Calu3 (cell line): ENCODE measurements around the gene SBK2. TPM values are rescaled to one million over a fixed set of nuclear protein-coding genes. Genes with fewer than 3 reads are reported as not detected.
A peak's percentile ranks its signal among the peaks of the same experiment; 100 is the strongest.
"Not testable (repeated sequence)": the region's sequence is repeated elsewhere in the genome, so short reads cannot be mapped to it uniquely, and the experiment has no call there.

Experiments
- BruUV-seq: library from RNA; stranded (reverse); fragments of 400-500 nt; replicated peaks from 2 replicates; lab custom pipeline; 2021; lab: Mats Ljungman, UMichigan
- CTCF ChIA-PET: fragments of 300-600 bp; sonication (Branson Sonifier 250); formaldehyde crosslinking; loops from one replicate; lab custom pipeline; 2022; ENCODE audit warnings: antibody characterized with exemption; lab: Charles Lee
- DNase-seq: peaks from one replicate; pipeline ENCODE4 v3.0.0; 2022
- H3K27ac Mint-ChIP-seq: one replicate; pipeline ENCODE4 v1.8.0; 2022; ENCODE audit warnings: mixed read lengths; ENCODE audit not compliant: unreplicated experiment
- H3K27me3 Mint-ChIP-seq: one replicate; pipeline ENCODE4 v1.8.0; 2022; ENCODE audit warnings: mixed read lengths; ENCODE audit not compliant: unreplicated experiment
- H3K36me3 Mint-ChIP-seq: one replicate; pipeline ENCODE4 v1.8.0; 2022; ENCODE audit warnings: mild to moderate bottlenecking, moderate library complexity, mixed read lengths; ENCODE audit not compliant: insufficient read depth, unreplicated experiment
- H3K4me1 Mint-ChIP-seq: one replicate; pipeline ENCODE4 v1.8.0; 2022; ENCODE audit warnings: mild to moderate bottlenecking, low read depth, mixed read lengths; ENCODE audit not compliant: unreplicated experiment
- H3K4me3 Mint-ChIP-seq: one replicate; pipeline ENCODE4 v1.8.0; 2022; ENCODE audit warnings: mild to moderate bottlenecking, low read depth, moderate library complexity, mixed read lengths; ENCODE audit not compliant: unreplicated experiment
- H3K9me3 Mint-ChIP-seq: one replicate; pipeline ENCODE4 v1.8.0; 2022; ENCODE audit warnings: low read depth, mixed read lengths; ENCODE audit not compliant: unreplicated experiment
- CTCF ChIP-seq: fragments of 200-600 bp; IDR thresholded peaks from one replicate; pipeline ENCODE4 v1.8.0; 2022; ENCODE audit warnings: antibody characterized with exemption; ENCODE audit not compliant: unreplicated experiment
- intact Hi-C: fragments of 100-400 bp; cut with micrococcal nuclease; formaldehyde crosslinking; loops from one replicate; pipeline ENCODE4 v1.10.0; 2022; ENCODE audit not compliant: unreplicated experiment
- total RNA-seq: library from RNA; stranded (reverse); gene quantifications from 2 replicates; pipeline ENCODE4 v1.2.3, GENCODE V29; 2022

The SBK2 gene
- total RNA-seq, 1 experiment from 2014 or later = not detected

GRCh38 chr19:55578761-55579747 lies 42.1 kb upstream of the SBK2 start:
- CTCF ChIA-PET = no interaction called here
- Mint-ChIP-seq H3K9me3 (no peaks in the 10 kb centered on the region), H3K4me1 (peaks cover 22% of the 10 kb centered on the region), H3K27ac (peak overlapping the region; percentile 52), H3K36me3 (peaks cover 28% of the 10 kb centered on the region), H3K4me3 (peak overlapping the region; percentile 80), H3K27me3 (no peaks in the 10 kb centered on the region)
- intact Hi-C loops = no loop called here
- BruUV-seq = no TSS peak
- no peak for DNase-seq
- no peak for TF ChIP-seq CTCF

GRCh38 chr19:55578031-55578760 lies 41.3 kb upstream of the SBK2 start:
- H3K27me3 Mint-ChIP-seq = no peaks in the 10 kb centered on the region
- no peaks in the 10 kb centered on the region for H3K9me3 Mint-ChIP-seq
- no peak for TF ChIP-seq CTCF
- no peak for DNase-seq
- peaks cover 28% of the 10 kb centered on the region for H3K36me3 Mint-ChIP-seq
- BruUV-seq = no TSS peak
- CTCF ChIA-PET = no interaction called here
- H3K4me3 Mint-ChIP-seq = no peak overlapping the region
- intact Hi-C loops = no loop called here
- H3K4me1 Mint-ChIP-seq = peaks cover 22% of the 10 kb centered on the region
- no peak overlapping the region for H3K27ac Mint-ChIP-seq

GRCh38 chr19:55576746-55577145 lies 39.8 kb upstream of the SBK2 start:
- no TSS peak for BruUV-seq
- intact Hi-C loops = no loop called here
- H3K27me3 Mint-ChIP-seq = no peaks in the 10 kb centered on the region
- no peak for DNase-seq
- CTCF ChIA-PET = interaction anchor here (1.1 kb wide), 1 partner anchor 22 kb away, joined by 3 read pairs; the partner anchor contains the start of gene FIZ1
- no peak overlapping the region for H3K4me3 Mint-ChIP-seq
- H3K36me3 Mint-ChIP-seq = peaks cover 28% of the 10 kb centered on the region
- H3K27ac Mint-ChIP-seq = no peak overlapping the region
- H3K9me3 Mint-ChIP-seq = no peaks in the 10 kb centered on the region
- no peak for TF ChIP-seq CTCF
- peaks cover 17% of the 10 kb centered on the region for H3K4me1 Mint-ChIP-seq

GRCh38 chr19:55573929-55574328 lies 37.0 kb upstream of the SBK2 start:
- H3K4me1 Mint-ChIP-seq, H3K9me3 Mint-ChIP-seq, DNase-seq, BruUV-seq, H3K4me3 Mint-ChIP-seq, H3K27me3 Mint-ChIP-seq, intact Hi-C loops, H3K27ac Mint-ChIP-seq: not testable (repeated sequence)
- CTCF ChIA-PET = interaction anchor here (0.6 to 0.7 kb wide), 3 partner anchors 47 to 1056 kb away, joined by 3 to 6 read pairs (median 4); no protein-coding TSS in a partner anchor
- H3K36me3 Mint-ChIP-seq = peaks cover 12% of the 10 kb centered on the region

GRCh38 chr19:55569477-55569876 lies 32.5 kb upstream of the SBK2 start:
- DNase-seq, H3K9me3 Mint-ChIP-seq, H3K36me3 Mint-ChIP-seq, CTCF ChIA-PET, H3K4me1 Mint-ChIP-seq, H3K27ac Mint-ChIP-seq, H3K4me3 Mint-ChIP-seq, BruUV-seq, intact Hi-C loops: not testable (repeated sequence)
- H3K27me3 Mint-ChIP-seq = peaks cover 10% of the 10 kb centered on the region
